ENCODE measurements around the gene SPAG5.

The SPAG5 gene

DNA sequence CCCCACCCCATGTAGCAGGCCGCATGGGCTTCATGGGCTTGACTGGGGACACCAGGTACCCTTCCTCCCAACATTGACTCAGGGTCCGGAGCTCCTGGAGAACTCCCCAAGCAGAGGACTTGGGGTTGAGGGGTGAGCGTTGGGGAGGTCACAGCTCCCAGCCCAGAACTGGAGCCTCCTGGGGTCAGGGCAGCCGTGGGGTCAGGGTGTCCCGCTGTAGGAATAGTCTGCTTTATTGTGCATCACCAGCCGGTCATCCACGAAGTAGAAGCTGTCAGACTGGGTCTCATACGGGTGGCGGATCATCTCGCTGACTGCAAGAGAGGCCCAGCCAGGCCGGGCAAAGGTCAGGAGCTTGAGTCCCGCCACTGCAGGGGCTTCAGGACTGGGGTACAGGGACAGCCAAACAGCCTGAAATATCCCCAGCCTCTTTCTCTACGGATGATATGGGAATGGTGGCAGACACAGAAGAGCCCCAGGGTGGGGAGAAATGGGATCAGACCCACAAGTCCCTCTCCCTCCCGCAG is 51.7 kb downstream of the SPAG5 start:
- DNase-seq (ENCODE audit: insufficient read length, low spot score), result no peak
- no peak for FAIRE-seq

DNA sequence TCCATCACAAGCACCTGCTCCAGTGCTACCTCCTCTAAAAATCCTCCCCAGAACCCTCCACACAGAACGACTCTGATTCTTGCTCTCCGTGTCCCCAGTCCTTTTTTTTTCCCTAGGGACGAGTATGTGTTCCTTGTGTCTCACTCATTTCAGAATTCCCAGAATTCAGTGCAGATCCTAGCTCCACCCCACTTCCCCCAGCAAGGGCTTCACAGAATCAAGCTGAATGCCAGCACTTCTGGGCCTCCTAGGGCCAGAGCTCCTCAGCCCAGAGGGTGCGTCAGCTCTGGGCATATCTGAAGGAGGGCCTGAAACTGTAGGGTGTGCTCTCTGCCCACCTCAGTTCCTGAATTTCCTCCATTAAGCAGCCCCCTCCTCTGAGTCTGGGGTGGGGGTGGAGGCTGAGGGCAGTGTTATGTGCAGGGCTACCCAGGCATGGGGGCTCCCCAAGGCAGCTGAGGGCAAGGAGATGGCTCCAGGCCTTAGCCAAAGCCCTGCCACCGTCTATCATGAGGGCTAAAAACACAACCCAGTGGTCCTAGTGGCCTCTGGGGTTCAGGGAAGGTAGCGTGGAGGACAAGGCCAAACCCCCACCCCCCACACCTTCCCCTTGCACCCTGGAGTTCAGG is 52.9 kb downstream of the SPAG5 start:
- FAIRE-seq (no peak), DNase-seq (ENCODE audit: insufficient read length, low spot score) (no peak)

DNA sequence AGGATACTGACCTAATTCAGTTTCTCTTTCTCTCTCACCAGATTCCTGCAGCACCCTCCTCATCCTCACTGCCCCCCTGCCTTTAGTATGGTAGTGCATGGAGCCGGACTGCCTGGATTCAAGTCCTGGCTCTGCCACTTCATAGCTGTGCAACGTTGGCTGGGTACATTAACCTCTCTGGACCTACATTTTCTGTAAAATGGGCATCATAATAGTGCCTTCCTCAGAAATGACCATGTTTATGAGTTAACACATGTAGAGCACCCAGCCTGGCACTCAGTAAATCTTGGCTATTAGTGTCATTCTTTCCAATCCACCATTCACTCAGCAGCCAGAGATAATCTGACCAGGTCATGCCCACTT is 53.7 kb downstream of the SPAG5 start:
- FAIRE-seq, result no peak
- DNase-seq (ENCODE audit: insufficient read length, low spot score), result no peak

DNA sequence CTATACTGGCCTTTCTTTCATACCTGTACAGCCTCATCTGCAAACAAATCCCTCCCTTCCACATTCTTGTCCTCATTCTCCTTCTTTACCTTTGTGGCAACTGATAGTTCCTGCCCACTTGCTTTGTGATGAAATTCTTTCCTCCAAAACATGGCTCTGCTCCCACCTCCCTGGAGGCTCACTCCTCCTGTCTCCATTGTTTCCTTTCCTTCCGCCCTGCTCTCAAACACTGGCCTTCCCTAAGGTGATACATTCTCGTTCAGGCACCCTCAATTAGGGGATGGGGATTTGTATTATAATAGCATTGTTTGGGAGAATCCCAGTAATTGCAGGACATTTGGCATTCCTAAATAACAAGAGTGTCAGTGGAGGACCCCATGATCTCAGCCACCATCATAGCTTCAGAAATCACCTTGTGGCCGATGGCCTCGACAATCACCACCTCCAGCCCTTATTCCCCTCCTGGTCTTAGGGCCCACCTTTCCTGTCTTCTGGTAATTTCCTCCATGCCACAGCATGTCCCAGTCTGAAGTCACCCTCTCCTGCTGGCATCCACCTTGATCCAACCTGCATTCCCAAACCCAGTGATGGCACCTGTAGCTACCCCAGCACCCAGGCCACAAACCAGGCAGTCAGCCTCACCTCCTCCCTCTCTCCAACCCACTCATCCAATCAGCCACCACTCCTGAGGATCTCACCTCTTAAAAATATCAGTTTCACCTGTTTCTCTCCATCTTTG is 54.3 kb downstream of the SPAG5 start:
- FAIRE-seq, result no peak
- no peak for DNase-seq (ENCODE audit: insufficient read length, low spot score)

DNA sequence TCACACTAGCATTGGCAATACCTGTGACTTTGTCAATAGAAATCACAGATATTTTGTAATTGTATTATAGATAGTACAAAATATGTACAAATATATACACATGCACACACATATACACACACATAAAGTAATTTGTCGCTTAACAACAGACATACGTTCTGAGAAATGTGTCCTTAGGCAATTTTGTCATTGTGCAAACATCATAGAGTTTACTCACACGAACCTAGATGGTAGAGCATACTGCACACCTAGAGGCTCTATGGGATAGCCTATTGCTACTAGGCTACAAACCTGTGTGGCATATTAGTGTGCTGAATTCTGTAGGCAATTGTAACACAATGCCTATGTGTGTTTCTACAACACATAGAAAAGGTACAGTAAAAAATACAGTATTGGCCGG is 57.4 kb downstream of the SPAG5 start:
- DNase-seq (ENCODE audit: insufficient read length, low spot score) (no peak), FAIRE-seq (no peak)

DNA sequence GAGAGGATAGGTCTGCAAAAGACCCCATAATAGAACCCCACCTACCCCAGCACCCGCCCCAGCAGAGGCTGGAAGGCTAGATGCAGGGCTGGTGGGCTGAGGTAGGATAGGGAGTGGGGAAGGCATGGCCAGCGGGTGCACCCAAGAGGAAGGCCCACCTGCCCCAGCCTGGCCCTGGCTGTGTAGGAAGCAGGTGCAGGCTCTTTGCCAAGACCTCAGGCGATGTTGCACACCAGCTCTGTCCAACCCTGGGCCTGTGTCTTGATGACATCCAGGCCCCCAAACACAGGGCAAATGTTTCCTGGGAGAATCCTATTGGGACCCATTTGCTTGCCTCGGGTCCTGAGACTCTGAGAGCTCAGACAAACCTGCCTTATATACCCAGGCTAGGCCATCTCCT is 58.6 kb downstream of the SPAG5 start:
- no peak for DNase-seq (ENCODE audit: insufficient read length, low spot score)
- FAIRE-seq, result no peak

DNA sequence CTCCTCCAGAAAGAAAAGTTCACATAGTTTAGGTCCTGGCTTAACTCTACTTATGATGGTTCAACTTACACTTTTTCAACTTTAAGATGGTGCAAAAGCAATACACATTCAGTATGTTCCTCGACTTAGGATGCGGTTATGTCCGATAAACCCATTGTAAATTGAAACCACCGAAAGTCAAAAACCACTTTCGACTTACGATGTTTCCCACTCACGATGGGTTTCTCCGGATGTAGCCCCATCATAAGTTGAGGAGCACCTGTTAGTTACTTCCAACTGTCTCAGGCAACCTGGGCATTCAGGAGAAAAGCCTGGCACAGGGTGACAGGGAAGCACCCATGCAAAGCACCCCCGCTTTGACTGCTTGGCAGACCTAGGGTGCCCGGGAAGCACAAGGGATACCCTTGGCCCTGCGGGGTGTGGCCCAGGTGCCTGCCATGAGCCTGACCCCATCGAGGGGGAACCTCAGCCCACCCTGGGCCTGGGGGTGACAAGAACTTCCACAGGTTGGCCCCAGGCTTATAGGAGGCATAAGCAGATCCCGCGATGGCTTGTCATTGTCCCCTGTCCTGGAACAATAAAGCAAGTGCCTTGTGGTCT is 60.4 kb downstream of the SPAG5 start:
- no peak for FAIRE-seq
- DNase-seq (ENCODE audit: insufficient read length, low spot score), result no peak

DNA sequence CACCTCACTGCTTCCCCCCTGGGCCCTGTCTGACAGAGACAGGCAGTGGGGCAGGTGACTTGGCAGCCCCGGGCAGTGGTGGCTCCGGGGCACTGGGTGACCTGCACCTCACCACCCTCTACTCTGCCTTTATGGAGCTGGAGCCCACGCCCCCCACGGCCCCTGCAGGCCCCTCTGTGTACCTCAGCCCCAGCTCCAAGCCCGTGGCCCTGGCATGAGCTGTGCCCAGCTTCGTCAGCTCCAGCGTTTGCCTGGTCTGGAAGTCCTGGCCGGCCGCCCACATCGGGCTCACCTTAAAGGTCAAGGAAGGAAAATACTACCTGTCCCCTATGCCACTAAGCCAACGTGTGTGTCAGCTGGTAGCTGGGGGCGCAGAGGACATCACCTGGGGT is 61.6 kb downstream of the SPAG5 start:
- FAIRE-seq (no peak), DNase-seq (ENCODE audit: insufficient read length, low spot score) (no peak)

DNA sequence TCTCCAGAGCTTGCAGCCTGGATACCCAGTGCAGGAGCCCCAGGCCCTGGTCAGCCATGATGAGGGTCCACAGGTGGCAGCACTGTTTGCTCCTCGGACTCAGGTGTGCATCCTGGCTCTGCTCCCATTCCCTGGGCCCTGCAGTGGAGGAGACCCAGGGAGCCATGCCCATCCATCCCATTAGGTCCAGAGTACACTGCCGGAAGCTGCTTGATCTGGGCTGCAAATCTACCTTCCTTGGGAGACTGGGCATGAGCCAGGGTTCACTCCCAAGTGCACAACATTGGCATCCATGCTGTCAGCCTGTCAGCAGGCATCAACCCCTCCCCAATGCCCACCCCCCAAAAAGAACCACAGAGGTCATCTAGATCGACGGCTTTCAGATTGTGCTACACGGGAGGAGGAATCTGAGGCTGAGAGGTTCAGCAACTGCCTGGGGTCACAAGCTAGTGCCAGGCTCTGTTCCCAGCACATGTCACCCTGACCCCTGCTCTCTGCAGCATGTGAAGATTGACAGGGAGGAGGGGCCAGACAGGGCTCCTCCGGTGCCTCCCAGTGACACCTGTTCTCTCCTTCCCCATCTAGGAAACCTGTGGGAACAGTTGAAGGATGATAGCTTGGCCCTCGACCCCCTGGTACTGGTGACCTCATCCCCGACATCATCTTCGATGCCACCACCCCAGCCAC is 62.1 kb downstream of the SPAG5 start:
- DNase-seq (ENCODE audit: insufficient read length, low spot score) (no peak), FAIRE-seq (no peak)

DNA sequence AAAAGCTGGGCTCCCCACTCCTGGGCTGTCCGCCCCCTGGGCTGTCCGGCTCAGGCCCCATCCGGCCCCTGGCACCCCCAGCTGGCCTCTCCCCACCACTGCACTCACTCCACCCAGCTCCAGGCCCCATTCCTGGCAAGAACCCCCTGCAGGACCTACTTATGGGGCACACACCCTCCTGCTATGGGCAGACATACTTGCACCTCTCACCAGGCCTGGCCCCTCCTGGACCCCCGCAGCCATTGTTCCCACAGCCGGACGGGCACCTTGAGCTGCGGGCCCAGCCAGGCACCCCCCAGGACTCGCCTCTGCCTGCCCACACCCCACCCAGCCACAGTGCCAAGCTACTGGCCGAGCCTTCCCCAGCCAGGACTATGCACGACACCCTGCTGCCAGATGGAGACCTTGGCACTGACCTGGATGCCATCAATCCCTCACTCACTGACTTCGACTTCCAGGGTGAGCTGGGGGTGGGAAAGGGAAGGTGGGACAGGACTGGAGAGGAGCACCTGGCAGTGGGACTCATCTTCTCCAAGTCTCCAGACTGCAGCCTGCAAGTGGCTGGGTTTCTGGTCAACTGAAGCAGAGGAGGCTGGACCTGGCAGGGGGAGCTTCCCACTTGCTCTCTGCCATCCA is 64.0 kb downstream of the SPAG5 start:
- FAIRE-seq (no peak), DNase-seq (ENCODE audit: insufficient read length, low spot score) (no peak)

DNA sequence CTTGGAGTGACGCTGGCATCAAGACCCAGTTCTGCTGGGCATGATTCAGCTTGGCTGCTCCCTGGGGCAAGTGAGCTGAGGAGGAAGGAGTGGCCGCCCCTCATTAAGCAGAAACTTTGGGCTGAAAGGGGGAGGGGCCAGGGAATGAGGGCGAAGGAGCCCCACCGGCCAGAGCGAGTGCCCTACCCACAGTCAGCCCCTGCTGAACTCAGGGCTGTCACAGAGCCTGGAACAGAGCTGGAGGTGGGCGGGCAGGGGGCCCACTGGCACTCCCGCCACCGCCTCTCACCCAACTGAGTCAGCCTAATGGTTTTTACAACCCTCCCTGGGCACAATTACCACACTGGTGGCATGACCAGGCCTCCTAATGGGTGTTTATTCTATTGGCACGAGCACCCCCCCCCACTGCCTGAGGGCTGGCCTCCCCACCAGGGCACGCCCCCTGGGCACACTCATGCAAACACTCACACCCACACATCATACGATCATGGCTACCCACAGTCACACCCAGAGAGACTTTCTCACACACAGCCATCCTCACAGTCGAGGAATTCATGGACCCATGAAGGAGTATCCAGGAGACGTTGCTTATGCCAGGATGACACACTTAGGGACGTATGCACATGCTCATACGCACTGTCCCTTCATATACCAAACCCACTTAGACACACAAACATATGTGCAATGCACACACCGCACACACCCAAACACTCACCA is 65.6 kb downstream of the SPAG5 start:
- DNase-seq (ENCODE audit: insufficient read length, low spot score) (no peak), FAIRE-seq (peak; percentile 64)

DNA sequence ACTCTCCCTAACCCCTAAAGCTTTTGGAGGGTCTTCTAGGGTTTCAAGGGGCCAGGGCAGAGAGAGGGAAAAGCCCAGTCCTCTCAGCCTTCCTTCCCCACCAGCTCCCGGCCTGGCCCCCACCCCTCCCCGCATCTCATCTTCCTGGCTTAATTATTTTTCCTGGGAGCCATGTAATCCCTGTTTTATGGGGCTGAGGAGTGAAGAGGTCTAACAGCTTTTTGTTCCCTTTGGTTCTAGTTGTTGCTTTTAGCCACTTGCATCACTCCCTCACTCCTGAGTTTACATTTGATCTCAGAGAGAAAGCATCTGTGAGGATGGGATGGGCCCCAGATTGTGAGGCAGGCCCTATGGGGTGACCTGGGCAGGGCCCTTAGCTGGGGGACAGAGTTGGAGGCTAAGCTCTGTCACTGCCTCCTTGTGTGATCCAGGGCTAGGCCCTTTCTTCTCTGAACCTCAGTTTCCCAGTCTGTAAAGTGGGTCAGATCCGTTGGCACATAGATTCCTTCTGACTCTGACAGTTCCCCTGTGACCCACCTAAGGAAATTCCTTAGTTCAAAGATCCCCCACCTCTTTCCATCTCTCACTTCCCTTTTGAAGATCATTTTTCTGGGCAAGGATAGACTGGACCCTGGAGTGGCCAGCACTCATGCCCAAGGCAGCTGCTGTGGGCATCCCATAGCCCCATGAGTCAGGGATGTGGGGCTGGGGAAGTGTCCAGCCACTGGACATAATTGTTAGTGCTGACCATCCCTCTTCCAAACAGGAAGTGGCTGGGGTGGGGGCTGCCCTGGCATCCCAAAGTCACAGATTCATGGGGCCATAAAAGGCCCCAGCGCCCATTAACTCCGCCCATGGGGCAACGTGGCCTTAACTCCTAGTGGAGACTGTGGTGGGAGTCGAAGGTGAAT is 66.5 kb downstream of the SPAG5 start:
- no peak for DNase-seq (ENCODE audit: insufficient read length, low spot score)
- no peak for FAIRE-seq

DNA sequence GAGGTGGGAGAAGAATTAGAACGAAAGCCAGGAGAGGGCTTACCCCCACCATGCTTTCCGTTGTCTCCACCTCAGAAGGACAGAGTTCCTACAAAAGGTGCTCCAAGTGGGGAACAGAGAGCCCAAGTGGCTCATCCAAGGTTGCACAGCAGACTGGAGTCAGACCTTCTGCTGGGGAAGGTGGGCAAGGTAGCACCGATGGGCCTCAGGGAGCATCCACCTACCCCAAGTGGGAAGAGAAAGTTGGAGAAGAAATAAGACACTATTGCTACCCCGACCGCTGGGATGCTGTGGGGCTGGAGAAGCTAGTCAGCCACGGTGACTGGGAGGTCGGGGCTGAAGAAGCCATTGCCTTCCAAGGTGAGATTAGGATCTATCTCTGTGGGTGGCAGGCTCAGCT is 67.9 kb downstream of the SPAG5 start:
- FAIRE-seq, result no peak
- DNase-seq (ENCODE audit: insufficient read length, low spot score), result no peak

DNA sequence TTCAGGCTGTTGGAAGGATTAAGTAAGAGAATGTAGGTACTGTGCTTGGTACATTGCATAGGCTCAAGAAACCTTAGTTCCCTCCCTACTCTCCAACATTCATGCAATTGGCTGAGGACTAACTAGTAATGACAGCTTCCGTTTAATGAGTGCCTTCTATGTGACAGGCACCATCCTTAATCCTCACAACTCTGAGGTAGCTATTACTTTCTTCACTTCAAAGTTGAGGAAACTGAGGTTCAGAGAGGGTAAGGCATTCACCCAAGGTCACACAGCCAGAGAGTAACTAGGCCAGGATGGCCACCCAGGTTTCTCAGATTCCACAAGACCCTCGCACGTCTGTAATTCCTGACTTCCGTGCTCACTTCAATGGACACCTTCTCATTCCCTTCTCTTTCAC is 68.6 kb downstream of the SPAG5 start:
- no peak for DNase-seq (ENCODE audit: insufficient read length, low spot score)
- FAIRE-seq, result no peak

DNA sequence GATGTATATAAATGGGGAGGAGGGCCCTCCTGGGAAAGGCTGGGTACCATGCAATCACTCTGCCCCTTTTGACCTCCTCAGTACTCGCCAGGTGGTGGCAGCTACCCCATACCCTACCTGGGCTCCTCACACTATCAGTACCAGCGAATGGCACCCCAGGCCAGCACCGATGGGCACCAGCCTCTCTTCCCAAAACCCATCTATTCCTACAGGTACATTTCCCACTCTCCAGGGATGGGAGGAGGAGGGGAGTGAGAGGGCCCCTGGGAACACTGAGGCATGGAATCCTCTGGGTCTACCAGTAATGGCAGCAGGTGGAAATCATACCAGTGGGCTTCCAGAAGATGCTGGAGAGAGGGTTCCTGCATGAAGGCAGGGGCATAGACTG is 69.8 kb downstream of the SPAG5 start:
- FAIRE-seq (no peak), DNase-seq (ENCODE audit: insufficient read length, low spot score) (no peak)

DNA sequence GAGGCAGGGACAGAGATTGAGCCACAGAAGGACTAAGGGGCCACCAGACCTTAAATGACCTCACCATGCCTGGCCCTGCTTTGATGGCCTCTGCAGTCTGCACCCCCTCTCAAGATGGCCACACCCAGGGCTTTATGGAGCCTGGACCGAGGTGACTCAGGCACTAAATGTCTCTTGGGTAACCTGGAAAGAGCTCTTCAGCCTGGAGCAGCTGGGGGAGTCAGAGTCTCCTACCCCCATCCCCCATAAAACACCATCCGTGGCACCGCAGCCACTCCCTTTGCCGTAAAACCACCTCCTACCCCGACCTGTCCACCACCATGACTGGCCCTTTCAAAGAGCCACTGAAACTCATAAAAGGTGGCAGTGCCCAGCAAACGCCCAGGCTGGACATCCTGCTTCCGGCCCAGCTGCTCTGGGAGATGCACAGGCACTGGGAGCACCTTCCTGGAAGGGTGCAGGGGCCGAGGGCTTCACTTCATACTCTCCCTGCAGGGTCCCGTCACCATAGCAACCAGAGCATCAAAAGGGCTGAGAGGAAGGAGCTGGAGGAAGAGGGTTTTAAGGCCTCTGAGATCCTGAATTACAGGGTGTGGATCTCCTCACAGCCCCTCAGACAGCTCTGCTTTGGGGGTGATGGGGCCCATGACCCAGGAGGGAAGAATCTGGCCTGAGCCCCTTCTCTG is 70.4 kb downstream of the SPAG5 start:
- no peak for FAIRE-seq

DNA sequence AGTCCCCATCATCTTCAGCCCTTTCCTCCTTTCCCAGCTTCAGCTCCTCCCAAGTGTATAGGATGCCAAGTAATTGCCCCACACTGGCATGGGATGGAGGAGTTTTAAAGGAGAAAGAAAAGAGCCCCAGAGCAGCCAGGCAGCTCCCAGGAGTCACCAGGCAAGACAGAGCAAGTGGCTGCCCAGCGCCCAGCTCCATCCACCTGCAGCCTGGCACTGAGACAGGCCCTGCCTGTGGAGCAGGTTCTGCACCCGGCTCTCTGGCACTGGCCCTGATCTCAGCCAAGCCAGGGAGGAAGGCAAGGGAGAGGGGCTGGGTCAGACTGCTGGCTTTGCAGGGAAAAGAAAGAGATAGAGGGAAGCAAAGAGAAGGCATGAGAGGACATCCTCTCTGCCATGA is 71.0 kb downstream of the SPAG5 start:
- no peak for FAIRE-seq

More for the DNA sequence above, 70.4 kb downstream of the SPAG5 start:
- DNase-seq (ENCODE audit: insufficient read length, low spot score), result no peak

More for the DNA sequence above, 71.0 kb downstream of the SPAG5 start:
- DNase-seq (ENCODE audit: insufficient read length, low spot score), result no peak

All from HTR-8/SVneo (cell line).